Gastroesophageal sphincter (tissue), 3 donors: ENCODE measurements around the gene SLC39A12.

ENCODE experiments used
- EP300 ChIP-seq: sonication (generic); formaldehyde crosslinking; IDR thresholded peaks from one replicate; pipeline ENCODE4 v1.6.1; 2017; ENCODE audit warnings: antibody characterized with exemption, mild to moderate bottlenecking
- POLR2A ChIP-seq, 2 donors: fragments of 450-650 bp; IDR thresholded peaks; one replicate each; pipeline ENCODE4 v1.6.1; 2017; ENCODE audit warnings: antibody characterized with exemption in 2 of 2, mild to moderate bottlenecking in 2 of 2, moderate library complexity in 1 of 2
- POLR2AphosphoS5 ChIP-seq: sonication (generic); formaldehyde crosslinking; IDR thresholded peaks from one replicate; pipeline ENCODE4 v1.6.1; 2017; ENCODE audit warnings: antibody characterized with exemption
- TF ChIP-seq, protein P1 (sequence below), 4 experiments: fragments of 200-600 bp in 2 of 4; fragments of 450-650 bp in 2 of 4; sonication (generic) in 1 of 4; IDR thresholded peaks; one replicate each; pipeline ENCODE4 v1.5.1; 2017 to 2019; ENCODE audit warnings: antibody characterized with exemption in 4 of 4, mild to moderate bottlenecking in 2 of 4, moderate library complexity in 2 of 4

DNA sequence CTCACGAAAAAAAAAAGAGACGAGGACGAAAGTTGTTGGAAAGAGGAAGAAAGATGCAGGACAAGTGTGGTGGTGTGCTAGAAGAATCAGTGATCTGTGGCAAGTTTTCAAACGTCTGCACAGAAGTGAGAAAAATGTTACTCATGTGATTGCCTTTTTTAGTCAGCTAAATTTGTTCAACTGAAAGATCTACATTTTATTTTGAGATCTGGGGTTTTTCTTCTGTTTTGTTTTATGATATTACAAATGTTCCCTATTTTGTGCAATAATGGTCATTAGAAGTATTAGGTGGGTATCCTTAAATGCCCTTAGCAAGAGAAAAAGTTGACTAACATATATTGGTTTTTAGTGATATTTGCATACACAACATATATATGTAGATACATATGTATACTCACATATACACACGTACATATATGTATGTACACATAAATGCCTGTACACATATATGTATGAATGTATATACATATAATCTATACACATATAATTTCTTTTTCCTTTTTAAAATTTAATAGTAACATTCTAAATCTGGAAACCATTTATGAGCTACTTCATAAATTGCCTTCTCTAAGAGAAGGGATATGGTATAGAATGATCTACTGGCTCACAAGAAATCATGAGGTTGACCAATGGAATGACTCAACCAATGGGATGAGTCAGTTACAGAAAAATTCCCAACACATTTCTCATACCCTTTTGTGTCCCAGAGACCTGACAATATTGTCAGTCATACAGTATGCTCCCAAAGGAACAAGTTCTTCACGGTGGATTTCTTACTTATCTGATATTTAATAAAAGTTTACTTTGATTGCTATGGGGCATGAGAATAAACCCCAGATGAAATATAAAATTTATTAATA, 38.4 kb downstream of the SLC39A12 start:
- TF ChIP-seq, protein P1, sequence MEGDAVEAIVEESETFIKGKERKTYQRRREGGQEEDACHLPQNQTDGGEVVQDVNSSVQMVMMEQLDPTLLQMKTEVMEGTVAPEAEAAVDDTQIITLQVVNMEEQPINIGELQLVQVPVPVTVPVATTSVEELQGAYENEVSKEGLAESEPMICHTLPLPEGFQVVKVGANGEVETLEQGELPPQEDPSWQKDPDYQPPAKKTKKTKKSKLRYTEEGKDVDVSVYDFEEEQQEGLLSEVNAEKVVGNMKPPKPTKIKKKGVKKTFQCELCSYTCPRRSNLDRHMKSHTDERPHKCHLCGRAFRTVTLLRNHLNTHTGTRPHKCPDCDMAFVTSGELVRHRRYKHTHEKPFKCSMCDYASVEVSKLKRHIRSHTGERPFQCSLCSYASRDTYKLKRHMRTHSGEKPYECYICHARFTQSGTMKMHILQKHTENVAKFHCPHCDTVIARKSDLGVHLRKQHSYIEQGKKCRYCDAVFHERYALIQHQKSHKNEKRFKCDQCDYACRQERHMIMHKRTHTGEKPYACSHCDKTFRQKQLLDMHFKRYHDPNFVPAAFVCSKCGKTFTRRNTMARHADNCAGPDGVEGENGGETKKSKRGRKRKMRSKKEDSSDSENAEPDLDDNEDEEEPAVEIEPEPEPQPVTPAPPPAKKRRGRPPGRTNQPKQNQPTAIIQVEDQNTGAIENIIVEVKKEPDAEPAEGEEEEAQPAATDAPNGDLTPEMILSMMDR (IDR thresholded peaks at IDR 0.05), result no peak
- TF ChIP-seq POLR2A (IDR thresholded peaks at IDR 0.05) (no peak), POLR2AphosphoS5 (no peak), EP300 (no peak)
